ENCODE measurements around the gene MAD1L1.

MAD1L1 gene

DNA sequence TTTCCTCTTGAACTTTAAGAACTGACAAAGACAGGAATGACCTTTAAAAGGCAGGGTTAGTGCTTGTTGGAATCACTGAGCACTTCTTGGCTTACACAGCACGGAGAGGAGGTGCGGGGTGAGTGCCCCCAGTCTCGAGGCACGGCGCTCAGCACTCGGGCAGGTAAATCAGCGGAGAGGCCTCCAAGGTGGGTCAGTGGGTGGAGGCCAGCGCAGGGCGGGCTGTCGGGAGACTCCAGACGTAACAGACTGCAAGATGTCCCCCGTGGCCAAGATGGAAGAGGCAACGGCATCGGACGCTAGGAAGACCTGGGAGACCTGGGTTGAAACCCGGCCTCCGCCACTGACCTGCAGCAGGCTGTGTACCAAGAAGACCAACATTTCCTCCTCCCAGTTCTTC lies 149.4 kb downstream of the MAD1L1 start:
- H3K4me3 ChIP-seq (ENCODE audit: low read depth, low read length), result no peak overlapping the region
- H3K9ac ChIP-seq (ENCODE audit: low read depth, low read length), result no peak overlapping the region
- H3K27me3 ChIP-seq (ENCODE audit: control insufficient read depth, insufficient read depth, low read length), result no peaks in the 10 kb centered on the region
- no peaks in the 10 kb centered on the region for H3K9me3 ChIP-seq (ENCODE audit: control insufficient read depth, insufficient read depth, low read length)
- no peaks in the 10 kb centered on the region for H3K4me1 ChIP-seq (ENCODE audit: control insufficient read depth, insufficient read depth, low read length)
- H3K36me3 ChIP-seq (ENCODE audit: control insufficient read depth, insufficient read depth, low read length), result peaks cover 4% of the 10 kb centered on the region

- H3K4me1 ChIP-seq (ENCODE audit: control insufficient read depth, insufficient read depth, low read length), result no peaks in the 10 kb centered on the region
- no peaks in the 10 kb centered on the region for H3K27me3 ChIP-seq (ENCODE audit: control insufficient read depth, insufficient read depth, low read length)
- peaks cover 6% of the 10 kb centered on the region for H3K36me3 ChIP-seq (ENCODE audit: control insufficient read depth, insufficient read depth, low read length)
- no peak overlapping the region for H3K9ac ChIP-seq (ENCODE audit: low read depth, low read length)
- H3K9me3 ChIP-seq (ENCODE audit: control insufficient read depth, insufficient read depth, low read length), result no peaks in the 10 kb centered on the region
- no peak overlapping the region for H3K4me3 ChIP-seq (ENCODE audit: low read depth, low read length)
Measured at GRCh38 chr7:2082139-2082998, 150.4 kb downstream of the MAD1L1 start.

DNA sequence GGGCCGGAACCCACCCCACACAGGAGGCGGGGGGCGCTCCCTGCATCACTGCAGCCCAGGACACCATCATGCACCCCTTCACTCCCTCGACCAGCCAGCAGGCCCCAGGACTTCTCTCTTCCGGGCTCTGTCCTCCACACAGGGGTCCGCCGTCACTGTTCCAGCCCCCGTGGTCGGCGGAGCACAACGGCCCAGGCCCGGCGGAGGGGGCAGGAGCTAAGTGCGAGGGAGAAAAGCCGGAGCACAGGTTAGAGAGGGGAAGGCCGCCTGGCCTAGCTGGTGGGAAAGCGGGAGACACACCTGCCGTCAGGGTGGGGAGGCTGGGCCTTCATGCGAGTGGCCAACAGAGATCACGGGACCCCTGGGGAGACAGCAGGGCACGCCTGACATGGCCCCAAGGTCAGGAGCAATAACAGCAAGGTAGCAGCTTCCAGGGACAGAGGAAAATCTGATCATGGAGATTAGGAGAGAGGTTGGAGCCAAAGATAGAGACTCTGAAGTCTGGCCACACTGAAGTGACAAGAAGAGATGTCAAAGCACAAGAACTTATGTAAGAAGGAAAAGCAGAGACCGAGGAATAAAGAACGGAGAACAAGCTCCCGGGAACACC lies 151.1 kb downstream of the MAD1L1 start:
- Histone ChIP-seq H3K4me1 (ENCODE audit: control insufficient read depth, insufficient read depth, low read length) (no peaks in the 10 kb centered on the region), H3K4me3 (ENCODE audit: low read depth, low read length) (no peak overlapping the region), H3K36me3 (ENCODE audit: control insufficient read depth, insufficient read depth, low read length) (peaks cover 10% of the 10 kb centered on the region), H3K27me3 (ENCODE audit: control insufficient read depth, insufficient read depth, low read length) (no peaks in the 10 kb centered on the region), H3K9me3 (ENCODE audit: control insufficient read depth, insufficient read depth, low read length) (no peaks in the 10 kb centered on the region), H3K9ac (ENCODE audit: low read depth, low read length) (no peak overlapping the region)

GRCh38 chr7:2080477-2080876 lies 152.3 kb downstream of the MAD1L1 start:
- Histone ChIP-seq H3K9ac (ENCODE audit: low read depth, low read length) (no peak overlapping the region), H3K4me3 (ENCODE audit: low read depth, low read length) (no peak overlapping the region), H3K9me3 (ENCODE audit: control insufficient read depth, insufficient read depth, low read length) (no peaks in the 10 kb centered on the region), H3K36me3 (ENCODE audit: control insufficient read depth, insufficient read depth, low read length) (peaks cover 18% of the 10 kb centered on the region), H3K4me1 (ENCODE audit: control insufficient read depth, insufficient read depth, low read length) (no peaks in the 10 kb centered on the region), H3K27me3 (ENCODE audit: control insufficient read depth, insufficient read depth, low read length) (no peaks in the 10 kb centered on the region)

DNA sequence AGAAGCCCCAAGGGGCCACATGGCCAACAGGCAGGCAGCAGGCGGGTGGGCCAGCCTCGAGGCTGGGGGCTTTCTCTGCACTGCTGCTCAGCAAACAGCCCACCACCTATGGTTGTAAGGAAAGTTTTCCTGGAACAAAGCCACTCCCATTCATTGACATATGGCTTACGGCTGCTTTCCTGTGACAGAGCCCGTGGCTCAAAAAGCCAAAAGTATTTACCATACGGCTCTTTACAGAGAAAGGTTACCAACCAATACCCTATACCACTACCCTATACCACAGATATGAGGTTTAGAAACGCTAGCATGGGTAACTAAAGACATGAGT lies 152.7 kb downstream of the MAD1L1 start:
- H3K9ac ChIP-seq (ENCODE audit: low read depth, low read length), result no peak overlapping the region

DNA sequence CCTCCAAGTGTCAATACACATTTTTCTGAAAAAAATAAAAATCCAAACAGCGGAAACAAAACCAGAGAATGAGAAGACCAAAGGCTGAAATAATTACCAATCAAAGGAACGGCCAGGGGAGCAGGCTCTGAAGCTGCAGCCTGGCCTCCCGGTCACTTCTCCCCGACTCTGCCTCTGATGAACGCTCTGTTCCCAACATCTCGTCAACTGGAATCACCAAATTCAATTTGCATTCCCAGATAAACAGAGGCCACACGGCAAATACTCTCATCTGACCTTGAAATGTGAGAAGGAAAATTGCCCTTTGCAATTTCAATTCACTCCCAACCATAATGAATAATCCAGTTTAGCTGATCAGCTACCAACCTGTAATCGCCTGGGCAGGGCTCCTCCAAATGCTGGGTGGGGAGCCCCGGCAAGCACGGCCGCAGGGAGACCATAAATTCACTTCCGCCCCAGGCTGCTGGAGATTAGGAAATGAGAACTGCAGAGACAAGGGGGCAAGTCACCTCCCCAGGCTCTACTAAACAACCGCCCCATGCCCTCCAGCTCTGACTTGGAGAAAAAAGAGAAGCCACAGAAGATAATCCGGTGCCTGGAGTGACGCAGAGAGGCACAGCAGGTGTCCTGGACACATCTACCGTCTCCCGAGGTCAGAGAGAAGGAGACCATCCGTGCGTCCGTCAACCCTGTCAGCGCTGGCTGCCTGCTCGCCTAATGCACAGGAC lies 153.2 kb downstream of the MAD1L1 start:
- H3K9ac ChIP-seq (ENCODE audit: low read depth, low read length), result no peak overlapping the region
- no peak overlapping the region for H3K4me3 ChIP-seq (ENCODE audit: low read depth, low read length)
- no peaks in the 10 kb centered on the region for H3K27me3 ChIP-seq (ENCODE audit: control insufficient read depth, insufficient read depth, low read length)
- no peaks in the 10 kb centered on the region for H3K4me1 ChIP-seq (ENCODE audit: control insufficient read depth, insufficient read depth, low read length)
- H3K9me3 ChIP-seq (ENCODE audit: control insufficient read depth, insufficient read depth, low read length), result no peaks in the 10 kb centered on the region
- H3K36me3 ChIP-seq (ENCODE audit: control insufficient read depth, insufficient read depth, low read length), result peaks cover 18% of the 10 kb centered on the region

More for the DNA sequence above, 152.7 kb downstream of the MAD1L1 start:
- Histone ChIP-seq H3K36me3 (ENCODE audit: control insufficient read depth, insufficient read depth, low read length) (peaks cover 18% of the 10 kb centered on the region), H3K9me3 (ENCODE audit: control insufficient read depth, insufficient read depth, low read length) (no peaks in the 10 kb centered on the region), H3K27me3 (ENCODE audit: control insufficient read depth, insufficient read depth, low read length) (no peaks in the 10 kb centered on the region), H3K4me3 (ENCODE audit: low read depth, low read length) (no peak overlapping the region), H3K4me1 (ENCODE audit: control insufficient read depth, insufficient read depth, low read length) (no peaks in the 10 kb centered on the region)

- H3K27me3 ChIP-seq (ENCODE audit: control insufficient read depth, insufficient read depth, low read length), result no peaks in the 10 kb centered on the region
- no peaks in the 10 kb centered on the region for H3K9me3 ChIP-seq (ENCODE audit: control insufficient read depth, insufficient read depth, low read length)
- H3K4me1 ChIP-seq (ENCODE audit: control insufficient read depth, insufficient read depth, low read length), result no peaks in the 10 kb centered on the region
- H3K9ac ChIP-seq (ENCODE audit: low read depth, low read length), result no peak overlapping the region
- H3K36me3 ChIP-seq (ENCODE audit: control insufficient read depth, insufficient read depth, low read length), result peaks cover 15% of the 10 kb centered on the region
- no peak overlapping the region for H3K4me3 ChIP-seq (ENCODE audit: low read depth, low read length)
Measured at GRCh38 chr7:2078899-2079298, 153.8 kb downstream of the MAD1L1 start.

- Histone ChIP-seq H3K4me1 (ENCODE audit: control insufficient read depth, insufficient read depth, low read length) (no peaks in the 10 kb centered on the region), H3K4me3 (ENCODE audit: low read depth, low read length) (no peak overlapping the region), H3K9me3 (ENCODE audit: control insufficient read depth, insufficient read depth, low read length) (no peaks in the 10 kb centered on the region), H3K36me3 (ENCODE audit: control insufficient read depth, insufficient read depth, low read length) (peaks cover 15% of the 10 kb centered on the region), H3K27me3 (ENCODE audit: control insufficient read depth, insufficient read depth, low read length) (no peaks in the 10 kb centered on the region), H3K9ac (ENCODE audit: low read depth, low read length) (no peak overlapping the region)
Measured at GRCh38 chr7:2076649-2077064, 156.1 kb downstream of the MAD1L1 start.

DNA sequence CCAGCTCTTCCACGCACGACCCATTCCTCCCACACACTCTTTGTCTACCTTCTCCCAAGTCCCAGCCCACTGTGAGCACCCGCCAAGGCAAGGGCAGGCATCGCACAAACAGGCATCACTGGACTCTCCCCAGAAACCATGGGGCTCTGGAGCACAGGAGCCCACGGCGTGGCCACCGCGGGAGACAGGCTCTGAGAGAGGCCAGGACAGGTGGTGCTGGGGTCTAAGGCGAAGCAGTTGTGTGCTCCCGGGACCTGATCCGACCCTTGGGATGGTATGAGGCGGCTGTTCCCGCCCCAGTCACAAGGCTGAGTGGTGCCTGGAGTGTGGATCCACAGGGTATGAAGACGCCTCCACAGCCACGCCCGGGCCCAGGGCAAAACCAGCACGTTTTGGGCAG lies 156.9 kb downstream of the MAD1L1 start:
- H3K4me3 ChIP-seq (ENCODE audit: low read depth, low read length), result no peak overlapping the region
- H3K9ac ChIP-seq (ENCODE audit: low read depth, low read length), result no peak overlapping the region
- no peaks in the 10 kb centered on the region for H3K4me1 ChIP-seq (ENCODE audit: control insufficient read depth, insufficient read depth, low read length)
- H3K27me3 ChIP-seq (ENCODE audit: control insufficient read depth, insufficient read depth, low read length), result no peaks in the 10 kb centered on the region
- H3K36me3 ChIP-seq (ENCODE audit: control insufficient read depth, insufficient read depth, low read length), result peaks cover 15% of the 10 kb centered on the region
- H3K9me3 ChIP-seq (ENCODE audit: control insufficient read depth, insufficient read depth, low read length), result no peaks in the 10 kb centered on the region

DNA sequence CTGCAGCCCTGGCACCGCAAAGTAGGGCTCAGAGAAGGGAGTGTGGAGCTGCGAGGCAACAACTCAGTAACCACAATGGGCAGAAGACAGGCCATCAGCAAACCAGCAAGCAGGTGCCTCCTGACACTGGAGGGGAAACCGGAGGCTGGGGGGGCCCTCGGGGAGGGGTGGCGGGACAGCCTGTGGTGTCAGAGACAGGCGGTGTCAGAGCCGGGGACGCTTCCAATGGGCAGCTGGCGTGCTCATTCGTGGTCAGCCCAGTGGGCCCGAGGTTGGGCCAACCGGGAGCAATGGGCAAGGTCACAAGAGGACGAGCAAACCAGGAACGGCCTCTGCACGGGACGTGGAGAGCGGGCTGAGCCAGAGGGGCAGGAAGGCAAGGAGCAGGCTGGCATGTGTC lies 158.1 kb downstream of the MAD1L1 start:
- Histone ChIP-seq H3K27me3 (ENCODE audit: control insufficient read depth, insufficient read depth, low read length) (no peaks in the 10 kb centered on the region), H3K9ac (ENCODE audit: low read depth, low read length) (no peak overlapping the region), H3K4me1 (ENCODE audit: control insufficient read depth, insufficient read depth, low read length) (no peaks in the 10 kb centered on the region), H3K4me3 (ENCODE audit: low read depth, low read length) (no peak overlapping the region), H3K36me3 (ENCODE audit: control insufficient read depth, insufficient read depth, low read length) (peaks cover 15% of the 10 kb centered on the region), H3K9me3 (ENCODE audit: control insufficient read depth, insufficient read depth, low read length) (no peaks in the 10 kb centered on the region)

DNA sequence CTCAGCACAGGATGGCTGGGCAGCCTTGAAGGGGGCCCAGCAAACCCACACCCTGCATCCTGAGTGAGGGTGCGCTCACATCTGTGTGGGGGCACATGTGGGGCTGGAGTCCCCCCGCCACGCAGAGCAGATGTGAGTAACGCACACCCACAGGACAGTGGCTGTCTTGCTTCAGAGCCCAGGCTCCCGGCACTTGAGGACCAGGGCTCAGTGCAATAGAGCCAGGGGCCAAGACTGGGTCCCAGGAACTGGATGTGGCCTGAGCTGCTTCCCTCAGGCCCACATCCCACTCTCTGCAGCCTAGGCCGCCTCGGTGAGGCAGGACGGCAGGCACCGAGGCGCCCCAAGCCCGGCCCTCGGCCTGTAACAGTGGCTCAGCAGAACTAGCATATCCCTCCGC lies 159.9 kb downstream of the MAD1L1 start:
- peaks cover 20% of the 10 kb centered on the region for H3K36me3 ChIP-seq (ENCODE audit: control insufficient read depth, insufficient read depth, low read length)
- no peaks in the 10 kb centered on the region for H3K4me1 ChIP-seq (ENCODE audit: control insufficient read depth, insufficient read depth, low read length)
- H3K9me3 ChIP-seq (ENCODE audit: control insufficient read depth, insufficient read depth, low read length), result no peaks in the 10 kb centered on the region
- no peak overlapping the region for H3K4me3 ChIP-seq (ENCODE audit: low read depth, low read length)
- no peak overlapping the region for H3K9ac ChIP-seq (ENCODE audit: low read depth, low read length)
- no peaks in the 10 kb centered on the region for H3K27me3 ChIP-seq (ENCODE audit: control insufficient read depth, insufficient read depth, low read length)

GRCh38 chr7:2072042-2072441 lies 160.7 kb downstream of the MAD1L1 start:
- Histone ChIP-seq H3K36me3 (ENCODE audit: control insufficient read depth, insufficient read depth, low read length) (peaks cover 22% of the 10 kb centered on the region), H3K9me3 (ENCODE audit: control insufficient read depth, insufficient read depth, low read length) (no peaks in the 10 kb centered on the region), H3K27me3 (ENCODE audit: control insufficient read depth, insufficient read depth, low read length) (no peaks in the 10 kb centered on the region), H3K4me3 (ENCODE audit: low read depth, low read length) (no peak overlapping the region), H3K9ac (ENCODE audit: low read depth, low read length) (no peak overlapping the region), H3K4me1 (ENCODE audit: control insufficient read depth, insufficient read depth, low read length) (no peaks in the 10 kb centered on the region)
